Right lung (tissue), 5 donors: Measurements from ENCODE around the gene RAD9A. TPM values are rescaled to one million over a fixed set of nuclear protein-coding genes. Genes with fewer than 3 reads are reported as not detected.

Experiments
- DNase-seq, 2 donors: peaks; one replicate each; pipeline ENCODE4 v3.0.0-alpha.2; 2013
- polyA plus RNA-seq, 5 donors: library from polyadenylated mRNA; unstranded; fragments of 120-200 nt; gene quantifications; one replicate each; pipeline versions ENCODE4 v1.2.1 to v1.2.3, GENCODE V29; 2013; ENCODE audit warnings: inconsistent platforms in 1 of 5, low replicate concordance in 1 of 5; ENCODE audit not compliant: insufficient read length in 5 of 5, insufficient read depth in 1 of 5

RAD9A gene
- polyA plus RNA-seq, 5 donors: 18.4 to 30.8 (median 24.2) TPM

GRCh38 chr11:67408437-67409200, 16.8 kb downstream of the RAD9A start:
- DNase-seq: no peak

- DNase-seq: no peak
Observed at GRCh38 chr11:67409261-67409666, 17.5 kb downstream of the RAD9A start.

GRCh38 chr11:67409781-67410368, 18.1 kb downstream of the RAD9A start:
- DNase-seq: no peak

- DNase-seq: no peak
Observed at GRCh38 chr11:67410369-67410831, 18.6 kb downstream of the RAD9A start.

GRCh38 chr11:67410984-67411784, 19.4 kb downstream of the RAD9A start:
- DNase-seq: no peak

GRCh38 chr11:67411785-67412152, 20.0 kb downstream of the RAD9A start:
- no peak for DNase-seq

- no peak for DNase-seq
Observed at GRCh38 chr11:67412495-67413179, 20.9 kb downstream of the RAD9A start.

- no peak for DNase-seq
Observed at GRCh38 chr11:67413266-67413849, 21.6 kb downstream of the RAD9A start.

- no peak for DNase-seq
Observed at GRCh38 chr11:67415501-67416304, 23.9 kb downstream of the RAD9A start, which contains the start of gene CARNS1. CARNS1 (plus strand) TSS chr11:67415678; CDS start chr11:67416200, 522 bp downstream.

- peak in 1 of 2 donors; percentile 53 for DNase-seq
Observed at GRCh38 chr11:67416416-67417335, 24.9 kb downstream of the RAD9A start.

- DNase-seq: no peak
Observed at GRCh38 chr11:67417425-67417824, 25.6 kb downstream of the RAD9A start.

GRCh38 chr11:67418476-67419281, 26.9 kb downstream of the RAD9A start:
- no peak for DNase-seq

GRCh38 chr11:67419325-67420049, 27.7 kb downstream of the RAD9A start:
- DNase-seq: no peak

GRCh38 chr11:67420147-67420645, 28.4 kb downstream of the RAD9A start:
- DNase-seq: no peak

GRCh38 chr11:67420646-67421429, 29.1 kb downstream of the RAD9A start:
- peak; percentile 92 to 93 for DNase-seq

GRCh38 chr11:67421430-67422031, 29.7 kb downstream of the RAD9A start:
- no peak for DNase-seq
